Spleen (tissue), 7 donors: ENCODE data around the gene FLT1.

Experiments used
- POLR2A ChIP-seq, 3 donors: fragments of 450-650 bp; IDR thresholded peaks; one replicate each; pipeline ENCODE4 v1.5.1; 2017; ENCODE audit warnings: antibody characterized with exemption in 3 of 3, mild to moderate bottlenecking in 1 of 3
- POLR2AphosphoS5 ChIP-seq, 3 donors: sonication (generic); formaldehyde crosslinking; IDR thresholded peaks; one replicate each; pipeline ENCODE4 v1.5.1; 2017; ENCODE audit warnings: antibody characterized with exemption in 3 of 3
- TF ChIP-seq, protein P1 (sequence below), 11 experiments: fragments of 200-600 bp in 7 of 11; fragments of 450-650 bp in 4 of 11; sonication (generic) in 4 of 11; IDR thresholded peaks in 8 of 11; conservative IDR thresholded peaks in 3 of 11; 1 replicate in 7 of 11; 2 replicates in 4 of 11; pipeline versions ENCODE4 v1.4.0 to v1.8.0; 2016 to 2021; ENCODE audit warnings: antibody characterized with exemption in 11 of 11, inconsistent platforms in 4 of 11, mild to moderate bottlenecking in 1 of 11
- donor health status: DM: no; HTN: no; CAD: no; lungs with moderate emphysema.
- donor health status: DM: no; HTN: no; CAD: no.
- donor health status: DM: no; HTN: no; CAD: no.

DNA sequence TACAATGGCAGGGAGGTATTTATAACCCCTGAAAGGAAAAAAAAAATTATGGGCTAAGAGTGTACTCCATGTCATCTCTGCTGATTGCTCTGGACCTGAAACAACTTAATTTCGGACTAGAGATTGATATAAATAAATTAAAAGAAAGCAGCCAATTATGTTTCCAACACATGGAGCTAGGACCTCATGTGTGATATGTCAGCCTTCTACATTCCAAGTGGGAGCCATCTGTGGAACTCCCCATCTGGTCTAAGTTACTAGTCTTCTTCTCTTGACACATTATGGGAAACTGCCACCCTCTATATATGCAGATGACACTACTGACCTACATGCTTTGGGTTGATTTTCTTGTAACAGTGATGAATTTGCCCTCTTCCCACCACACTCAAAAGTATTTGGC lies 86.1 kb downstream of the FLT1 start:
- TF ChIP-seq POLR2A (IDR thresholded peaks at IDR 0.05) (no peak), POLR2AphosphoS5 (IDR thresholded peaks at IDR 0.05) (no peak)
- TF ChIP-seq, protein P1, sequence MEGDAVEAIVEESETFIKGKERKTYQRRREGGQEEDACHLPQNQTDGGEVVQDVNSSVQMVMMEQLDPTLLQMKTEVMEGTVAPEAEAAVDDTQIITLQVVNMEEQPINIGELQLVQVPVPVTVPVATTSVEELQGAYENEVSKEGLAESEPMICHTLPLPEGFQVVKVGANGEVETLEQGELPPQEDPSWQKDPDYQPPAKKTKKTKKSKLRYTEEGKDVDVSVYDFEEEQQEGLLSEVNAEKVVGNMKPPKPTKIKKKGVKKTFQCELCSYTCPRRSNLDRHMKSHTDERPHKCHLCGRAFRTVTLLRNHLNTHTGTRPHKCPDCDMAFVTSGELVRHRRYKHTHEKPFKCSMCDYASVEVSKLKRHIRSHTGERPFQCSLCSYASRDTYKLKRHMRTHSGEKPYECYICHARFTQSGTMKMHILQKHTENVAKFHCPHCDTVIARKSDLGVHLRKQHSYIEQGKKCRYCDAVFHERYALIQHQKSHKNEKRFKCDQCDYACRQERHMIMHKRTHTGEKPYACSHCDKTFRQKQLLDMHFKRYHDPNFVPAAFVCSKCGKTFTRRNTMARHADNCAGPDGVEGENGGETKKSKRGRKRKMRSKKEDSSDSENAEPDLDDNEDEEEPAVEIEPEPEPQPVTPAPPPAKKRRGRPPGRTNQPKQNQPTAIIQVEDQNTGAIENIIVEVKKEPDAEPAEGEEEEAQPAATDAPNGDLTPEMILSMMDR (IDR thresholded peaks at IDR 0.05 in 8 of 11, conservative IDR thresholded peaks at IDR 0.05 in 3 of 11), result no peak
